ENCODE data around the gene TDRD3. TPM values are rescaled to one million over a fixed set of nuclear protein-coding genes. Genes with fewer than 3 reads are reported as not detected.

The TDRD3 gene
- total and polyA plus RNA-seq, 2 donors from 2014 or later, result 14.9 to 42.2 TPM

GRCh38 chr13:60612593-60612992, 215.6 kb downstream of the TDRD3 start:
- DNase-seq (no peak), FAIRE-seq (no peak)
- Histone ChIP-seq H3K27ac (ENCODE audit: low read depth in 2 of 2, low read length in 2 of 2) (no peak overlapping the region), H3K27me3 (ENCODE audit: control insufficient read depth, insufficient read depth, low read length) (no peaks in the 10 kb centered on the region), H3K36me3 (ENCODE audit: control insufficient read depth in 2 of 3, insufficient read depth in 3 of 3, low read length in 3 of 3) (no peaks in the 10 kb centered on the region), H3K9ac (ENCODE audit: low read length in 3 of 3) (no peak overlapping the region), H3K4me3 (ENCODE audit: low read length in 3 of 3) (no peak overlapping the region), H3K9me3 (ENCODE audit: control insufficient read depth in 2 of 3, insufficient read depth in 1 of 3, low read length in 3 of 3) (no peaks in the 10 kb centered on the region), H3K4me1 (ENCODE audit: control insufficient read depth in 2 of 3, insufficient read depth in 2 of 3, low read depth in 1 of 3, low read length in 3 of 3) (no peaks in the 10 kb centered on the region)
- no peak for TF ChIP-seq CTCF (IDR thresholded peaks at IDR 0.05; ENCODE audit: borderline replicate concordance, extremely low read depth, insufficient read depth)
- intact Hi-C loops (cut with DNase I), result no loop called here

- Histone ChIP-seq H3K27ac (ENCODE audit: low read depth in 2 of 2, low read length in 2 of 2) (no peak overlapping the region), H3K4me3 (ENCODE audit: low read length in 3 of 3) (no peak overlapping the region), H3K9me3 (ENCODE audit: control insufficient read depth in 2 of 3, insufficient read depth in 1 of 3, low read length in 3 of 3) (no peaks in the 10 kb centered on the region), H3K27me3 (ENCODE audit: control insufficient read depth, insufficient read depth, low read length) (no peaks in the 10 kb centered on the region), H3K9ac (ENCODE audit: low read length in 3 of 3) (no peak overlapping the region), H3K36me3 (ENCODE audit: control insufficient read depth in 2 of 3, insufficient read depth in 3 of 3, low read length in 3 of 3) (no peaks in the 10 kb centered on the region), H3K4me1 (ENCODE audit: control insufficient read depth in 2 of 3, insufficient read depth in 2 of 3, low read depth in 1 of 3, low read length in 3 of 3) (no peaks in the 10 kb centered on the region)
- DNase-seq (no peak), FAIRE-seq (no peak)
- no peak for TF ChIP-seq CTCF (IDR thresholded peaks at IDR 0.05; ENCODE audit: borderline replicate concordance, extremely low read depth, insufficient read depth)
- intact Hi-C loops (cut with DNase I), result no loop called here
Measured at GRCh38 chr13:60613080-60613479, 216.1 kb downstream of the TDRD3 start.

GRCh38 chr13:60617991-60618733, 221.1 kb downstream of the TDRD3 start:
- Histone ChIP-seq H3K9ac (ENCODE audit: low read length in 3 of 3) (no peak overlapping the region), H3K27me3 (ENCODE audit: control insufficient read depth, insufficient read depth, low read length) (no peaks in the 10 kb centered on the region), H3K36me3 (ENCODE audit: control insufficient read depth in 2 of 3, insufficient read depth in 3 of 3, low read length in 3 of 3) (no peaks in the 10 kb centered on the region), H3K27ac (ENCODE audit: low read depth in 2 of 2, low read length in 2 of 2) (no peak overlapping the region), H3K4me3 (ENCODE audit: low read length in 3 of 3) (no peak overlapping the region), H3K9me3 (ENCODE audit: control insufficient read depth in 2 of 3, insufficient read depth in 1 of 3, low read length in 3 of 3) (no peaks in the 10 kb centered on the region), H3K4me1 (ENCODE audit: control insufficient read depth in 2 of 3, insufficient read depth in 2 of 3, low read depth in 1 of 3, low read length in 3 of 3) (no peaks in the 10 kb centered on the region)
- intact Hi-C loops (cut with DNase I), result no loop called here
- TF ChIP-seq CTCF (IDR thresholded peaks at IDR 0.05; ENCODE audit: borderline replicate concordance, extremely low read depth, insufficient read depth), result peak; percentile 31
- no peak for FAIRE-seq
- no peak for DNase-seq

- H3K36me3 ChIP-seq (ENCODE audit: control insufficient read depth in 2 of 3, insufficient read depth in 3 of 3, low read length in 3 of 3), result no peaks in the 10 kb centered on the region
- H3K9me3 ChIP-seq (ENCODE audit: control insufficient read depth in 2 of 3, insufficient read depth in 1 of 3, low read length in 3 of 3), result no peaks in the 10 kb centered on the region
- no peaks in the 10 kb centered on the region for H3K27me3 ChIP-seq (ENCODE audit: control insufficient read depth, insufficient read depth, low read length)
- H3K9ac ChIP-seq (ENCODE audit: low read length in 3 of 3), result no peak overlapping the region
- no peaks in the 10 kb centered on the region for H3K4me1 ChIP-seq (ENCODE audit: control insufficient read depth in 2 of 3, insufficient read depth in 2 of 3, low read depth in 1 of 3, low read length in 3 of 3)
- no peak overlapping the region for H3K4me3 ChIP-seq (ENCODE audit: low read length in 3 of 3)
- FAIRE-seq, result no peak
- DNase-seq, result no peak
- H3K27ac ChIP-seq (ENCODE audit: low read depth in 2 of 2, low read length in 2 of 2), result no peak overlapping the region
- intact Hi-C loops (cut with DNase I), result no loop called here
- no peak for TF ChIP-seq CTCF (IDR thresholded peaks at IDR 0.05; ENCODE audit: borderline replicate concordance, extremely low read depth, insufficient read depth)
Measured at GRCh38 chr13:60619461-60619860, 222.4 kb downstream of the TDRD3 start.

Measured in kidney (tissue), 14 donors.